GM19240 (cell line): Measurements from ENCODE around the gene SLAIN2.
"Not testable (repeated sequence)": the region's sequence is repeated elsewhere in the genome, so short reads cannot be mapped to it uniquely, and the experiment has no call there.

Experiments
- DNase-seq: peaks from one replicate; pipeline ENCODE4 v3.0.0; 2011; ENCODE audit warnings: low spot score; ENCODE audit not compliant: insufficient read length

The SLAIN2 gene

GRCh38 chr4:48436318-48436717, 95.0 kb downstream of the SLAIN2 start:
- no peak for DNase-seq

DNA sequence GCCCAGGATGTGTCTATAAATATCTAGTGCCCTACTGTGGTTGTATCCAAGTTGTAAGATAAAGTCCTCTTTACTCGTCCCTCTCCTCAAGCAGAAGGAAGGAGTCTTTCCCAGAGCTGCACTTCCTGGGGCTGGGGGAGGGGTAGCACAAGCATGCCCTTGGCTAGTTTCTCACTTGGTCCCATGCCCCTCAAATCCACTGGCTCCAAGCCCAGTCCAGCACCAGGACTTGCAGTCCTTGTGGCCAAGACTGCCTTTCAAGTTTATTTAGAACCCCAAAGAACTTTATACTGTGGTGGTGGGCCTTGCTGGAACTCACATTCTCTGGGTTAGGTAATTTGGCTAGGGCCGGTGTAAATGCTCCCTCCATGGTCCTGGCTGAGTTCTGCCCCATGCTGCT, 98.7 kb downstream of the SLAIN2 start:
- DNase-seq, result no peak

- DNase-seq, result not testable (repeated sequence)
Observed at GRCh38 chr4:48440914-48441313, 99.6 kb downstream of the SLAIN2 start.

- DNase-seq, result no peak
Observed at GRCh38 chr4:48445704-48446103, 104.4 kb downstream of the SLAIN2 start.

- DNase-seq, result no peak
Observed at GRCh38 chr4:48446642-48447041, 105.3 kb downstream of the SLAIN2 start.

- DNase-seq, result no peak
Observed at GRCh38 chr4:48449151-48449550, 107.8 kb downstream of the SLAIN2 start.

DNA sequence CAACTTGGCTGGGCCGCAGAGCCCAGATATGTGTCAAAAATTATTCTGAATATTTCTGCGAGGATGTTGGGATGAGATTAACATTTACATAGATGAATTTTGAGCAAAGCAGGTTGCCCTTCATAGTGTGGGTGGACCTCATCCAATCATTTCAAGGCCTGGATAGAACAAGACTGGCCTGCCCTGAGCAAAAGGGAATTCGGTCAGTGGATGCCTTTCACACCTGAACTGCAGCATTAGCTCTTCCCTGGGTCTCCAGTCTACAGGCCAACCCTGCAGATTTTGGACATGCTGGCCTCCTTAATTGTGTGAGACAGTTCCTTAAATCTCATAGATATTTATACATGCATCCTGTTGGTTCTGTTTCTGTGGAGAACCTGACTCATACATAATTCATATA, 109.4 kb downstream of the SLAIN2 start:
- no peak for DNase-seq

- DNase-seq, result not testable (repeated sequence)
Observed at GRCh38 chr4:48451656-48452055, 110.3 kb downstream of the SLAIN2 start.

- DNase-seq, result no peak
Observed at GRCh38 chr4:48454591-48454990, 113.3 kb downstream of the SLAIN2 start.

- DNase-seq, result no peak
Observed at GRCh38 chr4:48461000-48461399, 119.7 kb downstream of the SLAIN2 start.

- DNase-seq, result no peak
Observed at GRCh38 chr4:48462363-48462762, 121.0 kb downstream of the SLAIN2 start.

- no peak for DNase-seq
Observed at GRCh38 chr4:48467442-48467841, 126.1 kb downstream of the SLAIN2 start.

- no peak for DNase-seq
Observed at GRCh38 chr4:48467891-48468290, 126.6 kb downstream of the SLAIN2 start.

- DNase-seq, result no peak
Observed at GRCh38 chr4:48470137-48470536, 128.8 kb downstream of the SLAIN2 start.

DNA sequence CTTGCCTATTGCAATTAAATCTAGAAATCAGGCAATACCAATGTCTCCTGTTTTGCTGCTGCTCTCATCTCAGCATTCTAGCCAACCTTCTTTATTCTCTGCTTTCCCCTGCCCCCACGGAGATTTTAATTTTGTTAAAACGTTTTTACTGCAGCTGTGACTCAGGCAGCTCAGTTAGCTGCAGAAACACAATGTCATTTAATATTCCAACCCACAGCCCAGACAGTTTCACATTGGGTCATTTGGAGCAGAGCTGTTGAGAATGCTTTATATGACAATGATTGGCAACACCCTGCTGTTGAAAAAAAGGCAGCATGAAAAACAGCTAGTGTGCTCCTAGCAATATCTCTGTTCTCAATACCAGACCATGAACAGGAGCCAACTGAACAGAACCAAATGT, 129.2 kb downstream of the SLAIN2 start:
- DNase-seq, result no peak

- DNase-seq, result no peak
Observed at GRCh38 chr4:48472794-48473193, 131.5 kb downstream of the SLAIN2 start.

DNA sequence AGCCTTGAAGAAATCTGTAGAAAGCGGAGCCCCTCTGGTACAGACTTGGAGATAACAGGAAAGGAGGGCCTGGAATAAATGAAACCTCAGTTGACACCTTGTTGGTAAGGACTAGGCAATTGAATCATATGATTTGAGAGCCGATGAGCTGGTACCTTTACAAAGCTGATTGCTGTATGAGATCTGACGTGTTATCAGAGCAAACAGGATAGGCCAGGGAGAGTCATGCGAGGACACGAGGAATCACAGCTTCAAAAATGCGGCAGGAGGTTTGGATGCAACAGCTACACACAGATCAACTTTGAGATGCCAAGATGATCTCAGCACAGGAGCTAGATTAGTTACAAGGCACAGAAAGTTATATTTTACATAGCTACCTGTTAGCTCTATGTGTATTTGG, 134.4 kb downstream of the SLAIN2 start:
- DNase-seq, result no peak
